Gastrocnemius medialis (tissue), 4 donors: ENCODE measurements around the gene CENPS. TPM values are rescaled to one million over a fixed set of nuclear protein-coding genes. Genes with fewer than 3 reads are reported as not detected.
A peak's percentile ranks its signal among the peaks of the same experiment; 100 is the strongest.

Source experiments
- ATAC-seq, 2 donors: fragments of 150-250 bp; one replicate each; pipeline ENCODE4 v1.9.1; 2016
- DNase-seq, 2 donors: peaks; one replicate each; pipeline ENCODE4 v3.0.0-alpha.2; 2019
- H3K27ac ChIP-seq, 4 donors: fragments of 200-600 bp; sonication (generic); 1 replicate in 1 of 4; 2 replicates in 3 of 4; pipeline ENCODE4 v1.5.1; 2016 to 2018; ENCODE audit warnings: mild to moderate bottlenecking in 2 of 4, moderate library complexity in 1 of 4
- H3K27me3 ChIP-seq, 3 donors: fragments of 200-600 bp; sonication (generic) in 2 of 3; 1 replicate in 1 of 3; 2 replicates in 2 of 3; pipeline versions ENCODE4 v1.5.1 to v1.6.0; 2016 to 2019; ENCODE audit warnings: mild to moderate bottlenecking in 1 of 3, moderate library complexity in 1 of 3
- H3K36me3 ChIP-seq, 2 donors: fragments of 200-600 bp; sonication (generic) in 1 of 2; one replicate each; pipeline ENCODE4 v1.5.1; 2017 to 2018
- H3K4me1 ChIP-seq, 2 donors: fragments of 200-600 bp; sonication (generic) in 1 of 2; one replicate each; pipeline ENCODE4 v1.5.1; 2016 to 2017; ENCODE audit warnings: mild to moderate bottlenecking in 2 of 2
- H3K4me3 ChIP-seq, 4 donors: fragments of 200-600 bp; sonication (generic) in 3 of 4; 1 replicate in 1 of 4; 2 replicates in 3 of 4; pipeline ENCODE4 v1.5.1; 2016 to 2019; ENCODE audit warnings: mild to moderate bottlenecking in 2 of 4
- H3K9me3 ChIP-seq, 3 donors: fragments of 200-600 bp; sonication (generic) in 2 of 3; 1 replicate in 1 of 3; 2 replicates in 2 of 3; pipeline ENCODE4 v1.5.1; 2016 to 2019
- POLR2A ChIP-seq, 2 donors: fragments of 450-650 bp; IDR thresholded peaks; one replicate each; pipeline ENCODE4 v1.6.1; 2017; ENCODE audit warnings: antibody characterized with exemption in 2 of 2, mild to moderate bottlenecking in 2 of 2, moderate library complexity in 2 of 2
- in situ Hi-C, 4 donors: fragments of 200-750 bp; cut with MboI; loops; one replicate each; pipeline versions ENCODE4 v1.15.0 to v1.8.0; 2017; ENCODE audit warnings: low sequenced_read_pairs in 4 of 4
- intact Hi-C: fragments of 100-400 bp; cut with DNase I; formaldehyde crosslinking; loops from one replicate; pipeline ENCODE4 v1.15.1; 2023; ENCODE audit warnings: low total_unique reads
- total RNA-seq, 4 donors: library from RNA; depleted of rRNA; stranded (reverse); fragments of >200 nt; gene quantifications; one replicate each; pipeline versions ENCODE4 v1.1.0 to v1.2.3, GENCODE V29; 2016
- TF ChIP-seq, protein P1 (sequence below), 5 experiments: fragments of 450-650 bp in 3 of 5; fragments of 200-600 bp in 2 of 5; sonication (generic) in 2 of 5; IDR thresholded peaks in 4 of 5; conservative IDR thresholded peaks in 1 of 5; 1 replicate in 4 of 5; 2 replicates in 1 of 5; pipeline ENCODE4 v1.5.1; 2016 to 2019; ENCODE audit warnings: antibody characterized with exemption in 5 of 5, mild to moderate bottlenecking in 3 of 5, moderate library complexity in 3 of 5

CENPS gene
- total RNA-seq, 4 donors from 2014 or later, result 0.42 to 3.8 (median 2.9) TPM

DNA sequence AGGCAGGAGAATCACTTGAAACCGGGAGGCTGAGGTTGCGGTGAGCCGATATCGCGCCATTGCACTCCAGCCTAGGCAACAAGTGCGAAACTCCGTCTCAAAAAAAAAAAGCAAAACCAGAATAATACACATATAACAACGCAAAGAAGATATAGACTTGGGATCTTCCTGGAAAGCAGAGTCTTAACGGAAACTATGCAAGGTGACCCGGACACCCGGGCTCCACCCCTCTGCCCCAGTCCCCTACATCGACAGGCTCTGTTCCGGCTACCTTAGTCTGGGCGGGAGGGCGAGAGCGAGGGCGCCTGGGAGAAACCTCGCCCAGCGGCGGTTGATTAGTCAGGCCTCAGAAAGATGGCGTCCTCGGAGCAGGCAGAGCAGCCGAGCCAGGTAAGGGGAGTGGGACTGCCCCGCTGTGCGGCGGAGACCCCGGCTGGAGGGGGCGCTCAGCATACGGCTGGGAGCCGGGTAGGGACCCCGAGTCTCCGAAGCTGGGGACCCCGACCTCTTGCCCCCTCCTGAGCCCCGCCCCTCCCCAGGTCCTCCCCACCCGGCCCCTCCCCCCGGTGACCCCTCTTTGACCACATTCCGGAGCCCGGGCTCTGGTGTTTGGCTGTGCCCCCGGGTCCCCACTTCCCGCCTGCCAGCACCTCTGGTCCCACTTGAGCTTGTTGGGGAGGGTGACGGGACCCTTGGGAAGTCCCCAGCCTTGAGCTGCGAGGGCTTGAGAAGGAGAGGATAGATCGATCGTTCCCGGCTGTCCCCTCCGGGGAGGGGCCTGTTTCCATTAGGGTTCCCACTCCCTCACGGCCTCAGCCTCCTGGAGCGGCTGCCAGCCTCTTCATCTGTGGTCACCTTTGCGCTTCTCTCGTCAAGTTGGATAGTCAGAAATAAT lies 44.6 kb downstream of the CENPS start, which contains the start of gene PEX14:
Gene PEX14, plus strand, starts transcription at position 338 of the 895 bp plus-strand sequence. Its CDS starts 17 bp downstream, at position 355.
- in situ Hi-C loops (no loop called here), intact Hi-C loops (loop anchor here (2.0 kb wide), 1 partner anchor 76 kb away; the partner anchor contains the start of gene PGD)
- ATAC-seq (peak; percentile 79 to 83), DNase-seq (peak; percentile 72 to 83)
- Histone ChIP-seq H3K36me3 (no peaks in the 10 kb centered on the region), H3K27ac (peak within 1 kb of the TSS; percentile 85 to 96 (median 92)), H3K4me1 (peaks cover 30 to 31% of the 10 kb centered on the region in 2 donors), H3K27me3 (no peaks in the 10 kb centered on the region), H3K4me3 (peak within 1 kb of the TSS; percentile 77 to 100 (median 84)), H3K9me3 (no peaks in the 10 kb centered on the region)
- peak; percentile 28 to 43 for TF ChIP-seq POLR2A (IDR thresholded peaks at IDR 0.05)
- TF ChIP-seq, protein P1, sequence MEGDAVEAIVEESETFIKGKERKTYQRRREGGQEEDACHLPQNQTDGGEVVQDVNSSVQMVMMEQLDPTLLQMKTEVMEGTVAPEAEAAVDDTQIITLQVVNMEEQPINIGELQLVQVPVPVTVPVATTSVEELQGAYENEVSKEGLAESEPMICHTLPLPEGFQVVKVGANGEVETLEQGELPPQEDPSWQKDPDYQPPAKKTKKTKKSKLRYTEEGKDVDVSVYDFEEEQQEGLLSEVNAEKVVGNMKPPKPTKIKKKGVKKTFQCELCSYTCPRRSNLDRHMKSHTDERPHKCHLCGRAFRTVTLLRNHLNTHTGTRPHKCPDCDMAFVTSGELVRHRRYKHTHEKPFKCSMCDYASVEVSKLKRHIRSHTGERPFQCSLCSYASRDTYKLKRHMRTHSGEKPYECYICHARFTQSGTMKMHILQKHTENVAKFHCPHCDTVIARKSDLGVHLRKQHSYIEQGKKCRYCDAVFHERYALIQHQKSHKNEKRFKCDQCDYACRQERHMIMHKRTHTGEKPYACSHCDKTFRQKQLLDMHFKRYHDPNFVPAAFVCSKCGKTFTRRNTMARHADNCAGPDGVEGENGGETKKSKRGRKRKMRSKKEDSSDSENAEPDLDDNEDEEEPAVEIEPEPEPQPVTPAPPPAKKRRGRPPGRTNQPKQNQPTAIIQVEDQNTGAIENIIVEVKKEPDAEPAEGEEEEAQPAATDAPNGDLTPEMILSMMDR (IDR thresholded peaks at IDR 0.05 in 4 of 5, conservative IDR thresholded peaks at IDR 0.05 in 1 of 5), result no peak

DNA sequence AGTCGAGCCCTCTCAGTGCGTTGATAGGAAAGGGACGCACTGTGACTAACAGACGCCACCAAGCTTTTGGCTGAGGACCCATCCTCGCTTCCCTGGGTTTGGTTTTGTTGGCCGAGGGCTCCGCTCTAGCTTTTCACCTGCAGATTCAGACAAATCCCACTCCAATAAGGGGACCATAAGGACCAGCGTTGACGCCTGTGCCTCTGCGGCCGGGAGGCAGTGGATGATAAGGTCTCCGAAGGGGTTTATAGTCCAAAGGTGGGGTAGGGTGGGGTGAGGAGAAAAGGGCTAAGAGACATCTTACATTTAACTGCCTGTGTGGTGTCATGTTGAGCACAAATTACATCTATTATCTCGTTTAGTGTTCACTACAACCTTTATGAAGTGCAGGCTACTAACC lies 45.3 kb downstream of the CENPS start:
- intact Hi-C loops, result loop anchor here (2.0 kb wide), 1 partner anchor 77 kb away; the partner anchor contains the start of gene PGD
- in situ Hi-C loops, result no loop called here

GRCh38 chr1:10479296-10479695 lies 49.1 kb downstream of the CENPS start:
- ATAC-seq, result no peak
- H3K36me3 ChIP-seq, result no peaks in the 10 kb centered on the region
- peaks cover 16 to 18% of the 10 kb centered on the region in 2 donors for H3K4me1 ChIP-seq
- no peaks in the 10 kb centered on the region for H3K27me3 ChIP-seq
- intact Hi-C loops, result no loop called here
- H3K9me3 ChIP-seq, result no peaks in the 10 kb centered on the region
- no peak overlapping the region for H3K4me3 ChIP-seq
- in situ Hi-C loops, result no loop called here
- TF ChIP-seq, protein P1 (IDR thresholded peaks at IDR 0.05 in 4 of 5, conservative IDR thresholded peaks at IDR 0.05 in 1 of 5), result no peak
- TF ChIP-seq POLR2A (IDR thresholded peaks at IDR 0.05), result no peak
- H3K27ac ChIP-seq, result no peak overlapping the region
- no peak for DNase-seq

More for the DNA sequence above, 45.3 kb downstream of the CENPS start:
- Histone ChIP-seq H3K27me3 (no peaks in the 10 kb centered on the region), H3K4me3 (peak overlapping the region; percentile 77 to 100 (median 84)), H3K36me3 (no peaks in the 10 kb centered on the region), H3K9me3 (no peaks in the 10 kb centered on the region), H3K27ac (peak overlapping the region; percentile 85 to 96 (median 92)), H3K4me1 (peaks cover 30 to 31% of the 10 kb centered on the region in 2 donors)
- TF ChIP-seq POLR2A (IDR thresholded peaks at IDR 0.05), result no peak
- TF ChIP-seq, protein P1 (IDR thresholded peaks at IDR 0.05 in 4 of 5, conservative IDR thresholded peaks at IDR 0.05 in 1 of 5), result no peak
- no peak for DNase-seq
- peak in 1 of 2 donors; percentile 2 for ATAC-seq

GRCh38 chr1:10480614-10481013 lies 50.4 kb downstream of the CENPS start:
- Histone ChIP-seq H3K36me3 (no peaks in the 10 kb centered on the region), H3K27ac (no peak overlapping the region), H3K9me3 (no peaks in the 10 kb centered on the region), H3K27me3 (no peaks in the 10 kb centered on the region), H3K4me1 (peaks cover 11 to 13% of the 10 kb centered on the region in 2 donors), H3K4me3 (no peak overlapping the region)
- TF ChIP-seq, protein P1 (IDR thresholded peaks at IDR 0.05 in 4 of 5, conservative IDR thresholded peaks at IDR 0.05 in 1 of 5), result no peak
- no peak for TF ChIP-seq POLR2A (IDR thresholded peaks at IDR 0.05)
- intact Hi-C loops, result no loop called here
- in situ Hi-C loops, result no loop called here
- DNase-seq (no peak), ATAC-seq (no peak)
